ENCODE results near the gene RUBCNL.

DNA sequence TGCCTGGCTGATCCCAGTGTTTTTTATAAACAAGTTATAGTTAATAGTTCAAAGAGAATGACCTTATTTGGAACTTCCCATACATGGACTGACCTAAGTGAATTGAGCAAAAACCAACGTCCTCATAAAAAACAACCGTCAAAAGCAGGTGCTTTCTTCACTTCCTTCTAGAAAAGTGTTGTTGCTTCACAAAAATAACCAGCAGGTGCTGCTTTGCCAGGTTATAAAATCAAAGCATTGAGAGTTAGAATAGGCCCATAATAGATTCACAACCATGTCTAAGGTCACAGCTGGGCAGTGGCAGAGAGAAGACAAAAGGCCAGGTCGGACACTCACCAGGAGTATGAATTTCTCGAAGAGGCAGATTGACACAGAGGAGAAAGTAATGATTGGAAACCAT, 9.5 kb downstream of the RUBCNL start:
- TF ChIP-seq, protein P1, sequence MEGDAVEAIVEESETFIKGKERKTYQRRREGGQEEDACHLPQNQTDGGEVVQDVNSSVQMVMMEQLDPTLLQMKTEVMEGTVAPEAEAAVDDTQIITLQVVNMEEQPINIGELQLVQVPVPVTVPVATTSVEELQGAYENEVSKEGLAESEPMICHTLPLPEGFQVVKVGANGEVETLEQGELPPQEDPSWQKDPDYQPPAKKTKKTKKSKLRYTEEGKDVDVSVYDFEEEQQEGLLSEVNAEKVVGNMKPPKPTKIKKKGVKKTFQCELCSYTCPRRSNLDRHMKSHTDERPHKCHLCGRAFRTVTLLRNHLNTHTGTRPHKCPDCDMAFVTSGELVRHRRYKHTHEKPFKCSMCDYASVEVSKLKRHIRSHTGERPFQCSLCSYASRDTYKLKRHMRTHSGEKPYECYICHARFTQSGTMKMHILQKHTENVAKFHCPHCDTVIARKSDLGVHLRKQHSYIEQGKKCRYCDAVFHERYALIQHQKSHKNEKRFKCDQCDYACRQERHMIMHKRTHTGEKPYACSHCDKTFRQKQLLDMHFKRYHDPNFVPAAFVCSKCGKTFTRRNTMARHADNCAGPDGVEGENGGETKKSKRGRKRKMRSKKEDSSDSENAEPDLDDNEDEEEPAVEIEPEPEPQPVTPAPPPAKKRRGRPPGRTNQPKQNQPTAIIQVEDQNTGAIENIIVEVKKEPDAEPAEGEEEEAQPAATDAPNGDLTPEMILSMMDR (conservative IDR thresholded peaks at IDR 0.05), result no peak
- TF ChIP-seq EZH2 (IDR thresholded peaks at IDR 0.05; ENCODE audit: low read depth), result no peak
